Mammary epithelial cell (primary cell): ENCODE data around the gene SPDEF.

Experiments used
- CTCF ChIP-seq, 2 donors: IDR thresholded peaks in 1 of 2; conservative IDR thresholded peaks in 1 of 2; 2 replicates each; pipeline ENCODE4 v1.5.1; 2011 to 2012; ENCODE audit warnings: inconsistent platforms in 2 of 2, low read length in 2 of 2, mild to moderate bottlenecking in 2 of 2, control low read depth in 1 of 2, low read depth in 1 of 2; ENCODE audit not compliant: insufficient read depth in 1 of 2; ENCODE audit errors: extremely low read depth in 1 of 2
- EZH2 ChIP-seq: IDR thresholded peaks from 2 replicates; pipeline ENCODE4 v1.6.1; 2012; ENCODE audit warnings: low read length, inconsistent platforms, borderline replicate concordance

DNA sequence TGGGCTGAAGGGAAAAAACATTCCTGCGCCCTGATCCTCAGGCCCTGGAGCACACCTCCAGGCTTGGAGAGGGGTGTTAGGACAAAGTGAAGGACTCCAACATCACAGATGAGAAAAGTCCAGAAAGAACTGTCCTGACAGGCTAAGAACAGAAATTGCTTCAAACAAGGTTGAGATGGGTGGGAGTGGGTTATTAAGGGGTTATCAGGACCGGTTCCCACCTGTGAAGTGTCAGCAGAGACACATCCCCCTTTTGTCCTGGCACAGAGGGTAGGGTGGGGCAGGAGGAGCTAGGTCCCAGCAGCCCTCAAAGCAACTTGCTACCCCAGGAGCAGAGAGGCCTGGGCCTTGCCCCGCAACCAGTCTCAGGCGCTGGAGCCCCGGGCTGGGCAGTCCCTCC is 3.5 kb downstream of the SPDEF start:
- no peak for TF ChIP-seq CTCF (conservative IDR thresholded peaks at IDR 0.05 in 1 of 2, IDR thresholded peaks at IDR 0.05 in 1 of 2; ENCODE audit: extremely low read depth in 1 of 2, insufficient read depth in 1 of 2, low read depth in 1 of 2, low read length in 2 of 2)
- no peak for TF ChIP-seq EZH2
